Heart right ventricle (tissue), 16 donors: ENCODE measurements around the gene ADGRD1. TPM values are rescaled to one million over a fixed set of nuclear protein-coding genes. Genes with fewer than 3 reads are reported as not detected.

Source experiments
- ATAC-seq, 8 donors: fragments of 200-7000 bp; cut with Tn5 transposase; one replicate each; pipeline ENCODE4 v1.9.1; 2020; ENCODE audit warnings: mild to moderate bottlenecking in 8 of 8, moderate library complexity in 8 of 8, moderate number of reproducible peaks in 1 of 8
- DNase-seq, 2 donors: peaks; one replicate each; pipeline ENCODE4 v3.0.0-alpha.2; 2020
- H3K27ac ChIP-seq, 10 donors: fragments of 200-600 bp; sonication (generic) in 2 of 10; one replicate each; pipeline versions ENCODE4 v1.5.0 to v1.8.0; 2020 to 2022; ENCODE audit warnings: mild to moderate bottlenecking in 3 of 10
- H3K27me3 ChIP-seq, 7 donors: fragments of 200-600 bp; one replicate each; pipeline ENCODE4 v1.8.0; 2021 to 2022; ENCODE audit warnings: mild to moderate bottlenecking in 2 of 7
- H3K36me3 ChIP-seq, 9 donors: fragments of 200-600 bp; sonication (generic) in 1 of 9; one replicate each; pipeline versions ENCODE4 v1.5.0 to v1.8.0; 2020 to 2022; ENCODE audit warnings: mild to moderate bottlenecking in 2 of 9
- H3K4me1 ChIP-seq, 9 donors: fragments of 200-600 bp; sonication (generic) in 1 of 9; one replicate each; pipeline versions ENCODE4 v1.5.0 to v1.8.0; 2020 to 2022; ENCODE audit warnings: mild to moderate bottlenecking in 4 of 9
- H3K4me3 ChIP-seq, 10 donors: fragments of 200-600 bp; sonication (generic) in 2 of 10; one replicate each; pipeline versions ENCODE4 v1.5.0 to v1.8.0; 2020 to 2022; ENCODE audit warnings: mild to moderate bottlenecking in 7 of 10, moderate library complexity in 2 of 10
- H3K9me3 ChIP-seq, 11 donors: fragments of 200-600 bp in 10 of 11; sonication (generic) in 2 of 11; one replicate each; pipeline versions ENCODE4 v1.5.0 to v1.8.0; 2013 to 2022; ENCODE audit warnings: mild to moderate bottlenecking in 2 of 11, control low read depth in 1 of 11, moderate library complexity in 1 of 11
- WGBS, 2 donors: extraction: QIAGEN DNeasy Blood & Tissue Kit; methylation state at CpG; one replicate each; pipeline ENCODE4 v1.1.7; 2013; ENCODE audit warnings: inconsistent platforms in 1 of 2; 5-methylcytosine and 5-hydroxymethylcytosine counted together
- intact Hi-C, 10 donors: fragments of 100-400 bp; cut with DNase I; formaldehyde crosslinking; loops; one replicate each; pipeline versions ENCODE4 v1.11.1 to v1.14.2; 2022
- polyA plus RNA-seq, 2 donors: library from polyadenylated mRNA; stranded (reverse); fragments of 200-250 nt; gene quantifications; one replicate each; pipeline ENCODE4 v1.2.3, GENCODE V29; 2013
- total RNA-seq, 10 donors: library from RNA; stranded (reverse); fragmentation: NEBNext Ultra II Directional in 3 of 10; extraction: Animal tissue kit (Norgen Biotek cat#: 25700) in 3 of 10; gene quantifications; one replicate each; pipeline versions ENCODE4 v1.2.1 to v1.2.4, GENCODE V29; 2021 to 2023
- TF ChIP-seq, protein P1 (sequence below), 9 donors: fragments of 200-600 bp; sonication (generic) in 2 of 9; IDR thresholded peaks; one replicate each; pipeline versions ENCODE4 v1.5.0 to v1.8.0; 2021 to 2022; ENCODE audit warnings: antibody characterized with exemption in 9 of 9, mild to moderate bottlenecking in 5 of 9, moderate library complexity in 1 of 9
- donor health status: Arrhythmogenic right ventricular cardiomyopathy.
- donor health status: ischemic (EF 13 %, LVEDD 7.1; RV severe dilation, severe dysfunction).
- donor health status: healthy with polysubstance abuse.
- donor health status: DM: no; HTN: yes; CAD: no.
- donor health status: DM: no; HTN: no; CAD: no.
- donor health status: ischemic (EF 25% LVEDD 6.9; RV normal size, moderate dysfunction).
- donor health status: ischemic (EF 25% LVEDD 5.7; RV mildly dilated, moderate dysfunction).
- donor health status: healthy.
- donor health status: DM: yes; HTN: yes; CAD: no.
- donor health status: Ischemic cardiomyopathy.
- donor health status: ischemic (EF 35%, LVEDD 5.7; RV mildly dilated, moderate dysfunction).
- donor health status: nonischemic (EF 11% LVEDD 7.7; RV severe dilation, severe dysfunction).
- donor health status: DM: yes; HTN: yes; CAD: no.
- donor health status: PGD.
- donor health status: ischemic (EF 29% LVEDD 5.4; RV normal size, mild dysfunction).
- donor health status: nonischemic (EF 23%, LVEDD 6.1; RV moderate dilation, normal function).

The ADGRD1 gene
- total and polyA plus RNA-seq, 12 donors = 16.8 to 157 (median 69.7) TPM

DNA sequence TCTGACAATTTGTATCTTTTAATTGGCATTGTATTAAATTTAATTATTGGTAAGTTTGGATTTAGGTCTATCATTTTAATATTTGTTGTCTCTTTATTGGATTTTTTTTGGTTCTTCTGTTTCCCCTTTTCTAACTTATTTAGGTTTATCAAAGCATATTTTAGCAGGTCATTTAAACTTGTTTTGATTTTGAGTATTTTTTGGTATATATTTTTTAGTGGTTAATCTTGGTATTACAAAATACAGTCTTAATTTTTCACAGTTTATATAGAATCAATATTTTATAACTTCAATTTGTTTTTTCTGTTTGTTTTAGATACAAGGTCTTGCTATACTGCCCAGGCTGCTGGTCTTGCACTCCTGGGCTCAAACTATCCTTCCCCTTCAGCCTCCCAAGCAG is 15.5 kb upstream of the ADGRD1 start:
- Histone ChIP-seq H3K4me1 (no peaks in the 10 kb centered on the region), H3K9me3 (peaks cover 0 to 29% (median 7%) of the 10 kb centered on the region in 11 donors), H3K27ac (no peak overlapping the region), H3K27me3 (peaks cover 0 to 10% (median 5%) of the 10 kb centered on the region in 7 donors), H3K36me3 (no peaks in the 10 kb centered on the region), H3K4me3 (no peak overlapping the region)
- DNase-seq (no peak), ATAC-seq (no peak)
- intact Hi-C loops = no loop called here
- TF ChIP-seq, protein P1, sequence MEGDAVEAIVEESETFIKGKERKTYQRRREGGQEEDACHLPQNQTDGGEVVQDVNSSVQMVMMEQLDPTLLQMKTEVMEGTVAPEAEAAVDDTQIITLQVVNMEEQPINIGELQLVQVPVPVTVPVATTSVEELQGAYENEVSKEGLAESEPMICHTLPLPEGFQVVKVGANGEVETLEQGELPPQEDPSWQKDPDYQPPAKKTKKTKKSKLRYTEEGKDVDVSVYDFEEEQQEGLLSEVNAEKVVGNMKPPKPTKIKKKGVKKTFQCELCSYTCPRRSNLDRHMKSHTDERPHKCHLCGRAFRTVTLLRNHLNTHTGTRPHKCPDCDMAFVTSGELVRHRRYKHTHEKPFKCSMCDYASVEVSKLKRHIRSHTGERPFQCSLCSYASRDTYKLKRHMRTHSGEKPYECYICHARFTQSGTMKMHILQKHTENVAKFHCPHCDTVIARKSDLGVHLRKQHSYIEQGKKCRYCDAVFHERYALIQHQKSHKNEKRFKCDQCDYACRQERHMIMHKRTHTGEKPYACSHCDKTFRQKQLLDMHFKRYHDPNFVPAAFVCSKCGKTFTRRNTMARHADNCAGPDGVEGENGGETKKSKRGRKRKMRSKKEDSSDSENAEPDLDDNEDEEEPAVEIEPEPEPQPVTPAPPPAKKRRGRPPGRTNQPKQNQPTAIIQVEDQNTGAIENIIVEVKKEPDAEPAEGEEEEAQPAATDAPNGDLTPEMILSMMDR (IDR thresholded peaks at IDR 0.05) = peak in 2 of 9 donors; percentile 28 to 36

DNA sequence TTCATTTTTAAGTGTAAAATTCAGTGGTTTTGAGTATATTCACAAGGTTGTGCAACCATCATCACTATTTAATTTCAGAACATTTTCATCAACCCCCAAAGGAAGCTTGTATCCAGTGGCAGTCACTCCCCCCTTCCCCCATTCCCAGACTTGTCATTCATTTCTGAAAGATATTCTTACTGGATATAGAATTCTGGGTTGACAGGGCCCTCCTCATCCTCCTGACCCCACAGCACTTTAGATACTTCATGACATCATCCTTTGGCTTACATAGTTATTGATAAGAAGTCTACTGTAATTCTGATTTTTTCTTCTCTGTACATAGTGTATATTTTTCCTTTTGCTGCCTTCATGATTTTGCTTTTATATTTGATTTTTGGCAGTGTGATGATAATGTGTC is 8.8 kb upstream of the ADGRD1 start:
- Histone ChIP-seq H3K4me3 (no peak overlapping the region), H3K9me3 (peaks cover 0 to 34% (median 16%) of the 10 kb centered on the region in 11 donors), H3K27me3 (peaks cover 0 to 6% (median 0%) of the 10 kb centered on the region in 7 donors), H3K4me1 (peaks cover 0 to 11% (median 0%) of the 10 kb centered on the region in 9 donors), H3K27ac (no peak overlapping the region), H3K36me3 (no peaks in the 10 kb centered on the region)
- intact Hi-C loops = no loop called here
- TF ChIP-seq, protein P1 (IDR thresholded peaks at IDR 0.05) = no peak
- ATAC-seq (no peak), DNase-seq (no peak)

DNA sequence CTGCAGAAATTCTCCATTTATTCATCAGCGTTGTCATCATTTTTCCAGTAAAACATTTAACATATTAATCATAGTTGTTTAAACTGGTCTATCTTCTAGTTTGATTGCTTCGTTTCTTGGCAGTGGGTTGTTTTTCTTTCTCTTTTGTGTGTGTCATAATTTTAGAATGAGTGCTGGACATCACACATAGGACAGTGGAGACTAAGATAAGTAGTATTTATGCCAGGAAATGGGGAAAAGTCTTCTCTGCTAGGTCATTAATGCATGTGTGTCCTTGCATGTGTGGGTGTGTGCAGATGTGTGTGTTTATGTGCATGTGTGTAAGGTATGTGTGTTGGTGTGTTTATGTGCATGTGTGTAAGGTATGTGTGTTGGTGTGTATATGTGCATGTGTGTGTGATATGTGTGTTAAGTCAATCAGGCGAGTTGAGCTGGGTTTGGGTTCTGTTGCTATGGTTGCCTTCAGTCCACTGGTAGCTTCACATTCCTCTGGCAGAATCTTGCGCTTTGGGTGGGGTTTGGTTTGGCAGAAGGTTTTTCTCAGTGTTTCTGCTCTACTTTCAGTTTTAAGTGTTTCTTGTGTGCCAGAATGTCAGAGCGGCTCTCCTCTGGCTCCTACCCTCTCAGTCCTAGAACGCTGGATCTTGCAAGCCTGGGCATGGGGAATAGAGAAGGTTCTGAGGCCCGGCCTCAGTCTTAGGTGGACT is 7.8 kb upstream of the ADGRD1 start:
- intact Hi-C loops = no loop called here
- DNase-seq = no peak
- H3K36me3 ChIP-seq = no peaks in the 10 kb centered on the region

DNA sequence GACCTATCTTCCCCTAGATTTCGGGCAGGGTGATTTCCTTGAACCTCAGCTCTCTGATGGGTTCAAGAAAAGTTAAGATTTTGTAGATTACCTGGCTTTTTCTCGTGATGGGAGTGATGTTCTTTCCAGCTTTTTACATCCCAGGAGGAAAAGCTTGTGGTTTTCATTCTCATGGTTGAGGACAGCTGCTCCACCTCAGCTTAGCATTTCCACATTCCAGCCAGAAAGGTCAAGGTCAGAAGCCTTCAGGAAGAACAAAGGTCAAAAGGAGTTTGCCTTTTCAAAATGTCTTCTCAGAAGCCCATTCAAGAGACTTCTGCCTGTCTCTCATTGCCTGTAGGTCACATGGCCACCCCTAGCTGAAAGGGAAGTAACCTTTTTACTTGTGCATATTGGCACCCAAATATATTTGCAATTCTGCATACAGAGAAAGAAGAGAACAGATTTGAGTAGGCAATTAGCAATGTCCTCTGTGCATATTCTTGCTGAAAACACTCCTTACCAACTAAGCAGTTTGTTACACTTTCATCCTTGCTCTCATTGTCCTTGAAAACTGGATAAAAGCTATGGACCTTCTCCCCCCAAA is 6.6 kb upstream of the ADGRD1 start:
- ATAC-seq = no peak
- intact Hi-C loops = no loop called here
- peaks cover 0 to 12% (median 1%) of the 10 kb centered on the region in 9 donors for H3K4me1 ChIP-seq
- no peak for DNase-seq
- TF ChIP-seq, protein P1 (IDR thresholded peaks at IDR 0.05) = no peak
- H3K9me3 ChIP-seq = peaks cover 0 to 23% (median 16%) of the 10 kb centered on the region in 11 donors
- 68 to 71% methylated on average over 2 of the region's 2 CpGs for WGBS, 2 donors
- H3K4me3 ChIP-seq = no peak overlapping the region
- H3K27me3 ChIP-seq = peaks cover 0 to 6% (median 0%) of the 10 kb centered on the region in 7 donors
- H3K27ac ChIP-seq = no peak overlapping the region
- H3K36me3 ChIP-seq = no peaks in the 10 kb centered on the region

More for the DNA sequence above, 7.8 kb upstream of the ADGRD1 start:
- Histone ChIP-seq H3K4me3 (no peak overlapping the region), H3K27ac (peak overlapping the region in 3 of 10 donors; percentile 16 to 32 (median 31)), H3K9me3 (peaks cover 0 to 28% (median 16%) of the 10 kb centered on the region in 11 donors), H3K27me3 (peaks cover 0 to 6% (median 0%) of the 10 kb centered on the region in 7 donors), H3K4me1 (peaks cover 0 to 11% (median 0%) of the 10 kb centered on the region in 9 donors)
- WGBS, 2 donors = 71 to 78% methylated on average over 7 of the region's 7 CpGs
- TF ChIP-seq, protein P1 (IDR thresholded peaks at IDR 0.05) = no peak
- ATAC-seq = peak in 7 of 8 donors; percentile 33 to 84 (median 68)
